K562 (cell line): ENCODE measurements around the gene BMP10. TPM values are rescaled to one million over a fixed set of nuclear protein-coding genes. Genes with fewer than 3 reads are reported as not detected.

Experiments
- CREM ChIP-seq: IDR thresholded peaks from 2 replicates; pipeline ENCODE4 v1.6.1; 2014; ENCODE audit warnings: antibody characterized with exemption, low read depth
- EP300 ChIP-seq: IDR thresholded peaks from 2 replicates; pipeline ENCODE4 v1.6.1; 2012; ENCODE audit warnings: low read length, improper control_type of control experiment
- ERF ChIP-seq: fragments of 450-650 bp; formaldehyde crosslinking; IDR thresholded peaks from 2 replicates; pipeline ENCODE4 v1.4.0; 2020; ENCODE audit warnings: mild to moderate bottlenecking, mixed read lengths
- FOXK1 ChIP-seq: sonication (generic); formaldehyde crosslinking; IDR thresholded peaks from 2 replicates; pipeline ENCODE4 v1.8.0; 2022; ENCODE audit warnings: missing genetic modification reagents, mild to moderate bottlenecking, borderline replicate concordance
- HCFC1 ChIP-seq: IDR thresholded peaks from 2 replicates; pipeline ENCODE4 v1.6.1; 2012; ENCODE audit warnings: low read depth, low read length, improper control_type of control experiment
- HNRNPUL1 ChIP-seq: fragments of 200-400 bp; formaldehyde crosslinking; IDR thresholded peaks from 2 replicates; pipeline ENCODE4 v1.6.1; 2017; ENCODE audit warnings: low read length
- JUNB ChIP-seq: fragments of 450-650 bp; formaldehyde crosslinking; conservative IDR thresholded peaks from 2 replicates; pipeline ENCODE4 v1.4.0; 2020; ENCODE audit warnings: mild to moderate bottlenecking
- MLX ChIP-seq, 2 experiments: fragments of 450-650 bp in 1 of 2; sonication (generic) in 1 of 2; formaldehyde crosslinking; conservative IDR thresholded peaks; 2 replicates each; pipeline versions ENCODE4 v1.4.0 to v1.8.1; 2020 to 2022; ENCODE audit warnings: mild to moderate bottlenecking in 1 of 2, missing genetic modification reagents in 1 of 2
- POLR2AphosphoS2 ChIP-seq: IDR thresholded peaks from 2 replicates; pipeline ENCODE4 v1.6.1; 2012; ENCODE audit warnings: low read length, improper control_type of control experiment
- PTRF ChIP-seq: fragments of 450-650 bp; IDR thresholded peaks from 2 replicates; pipeline ENCODE4 v1.6.1; 2016; ENCODE audit warnings: mild to moderate bottlenecking, missing genetic modification characterization, missing compliant biosample characterization
- RCOR1 ChIP-seq, 2 experiments: IDR thresholded peaks; 2 replicates each; pipeline ENCODE4 v1.6.1; 2012; ENCODE audit warnings: low read depth in 2 of 2, low read length in 2 of 2, borderline replicate concordance in 1 of 2, improper control_type of control experiment in 1 of 2
- RREB1 ChIP-seq: fragments of 250-450 bp; sonication (Bioruptor Pico); IDR thresholded peaks from 2 replicates; pipeline ENCODE4 v1.4.0; 2020
- SREBF1 ChIP-seq: fragments of 150-350 bp; IDR thresholded peaks from 2 replicates; pipeline ENCODE4 v1.6.1; 2014; ENCODE audit warnings: antibody characterized with exemption, low read depth, low read length, borderline replicate concordance
- TFAM ChIP-seq: fragments of 250-450 bp; sonication (Bioruptor Pico); conservative IDR thresholded peaks from 2 replicates; pipeline ENCODE4 v1.5.0; 2021; ENCODE audit warnings: mild to moderate bottlenecking, moderate library complexity
- THAP12 ChIP-seq: fragments of 250-450 bp; sonication (Bioruptor Pico); IDR thresholded peaks from 2 replicates; pipeline ENCODE4 v1.9.0; 2021; ENCODE audit warnings: mild to moderate bottlenecking, inconsistent platforms
- ZNF121 ChIP-seq: sonication (generic); formaldehyde crosslinking; conservative IDR thresholded peaks from 2 replicates; pipeline ENCODE4 v1.8.0; 2022; ENCODE audit warnings: missing genetic modification reagents
- ZNF133 ChIP-seq: fragments of 250-450 bp; sonication (Bioruptor Pico); IDR thresholded peaks from 2 replicates; pipeline ENCODE4 v1.4.0; 2020; ENCODE audit warnings: mild to moderate bottlenecking
- ZNF444 ChIP-seq: fragments of 250-450 bp; sonication (Bioruptor Pico); IDR thresholded peaks from 2 replicates; pipeline ENCODE4 v1.4.0; 2020; ENCODE audit warnings: mild to moderate bottlenecking, moderate library complexity
- polyA plus RNA-seq, 8 experiments: library from polyadenylated mRNA; depleted of rRNA in 4 of 8; stranded (reverse) in 5 of 8; unstranded in 3 of 8; fragments of >200 nt; fragmentation: Nextera tagmentation in 2 of 8; fragmentation: Illumina TruSeq in 1 of 8; extraction: Ambion mirVana in 2 of 8; extraction: Trizol in 1 of 8; gene quantifications; 2 replicates each; pipeline versions ENCODE4 v1.2.1 to v1.2.3, GENCODE V29; 2011 to 2014; ENCODE audit warnings: inconsistent platforms in 1 of 8, missing spikeins in 1 of 8
- total RNA-seq, 7 experiments: library from RNA; depleted of rRNA in 6 of 7; stranded (reverse); fragments of >200 nt in 6 of 7; fragmentation: Illumina TruSeq in 2 of 7; extraction: Trizol in 2 of 7; gene quantifications; 2 replicates each; pipeline versions ENCODE4 v1.2.1 to v1.2.3, GENCODE V29; 2011 to 2021; ENCODE audit warnings: low replicate concordance in 1 of 7
- TF ChIP-seq, protein P1 (sequence below): fragments of 450-650 bp; IDR thresholded peaks from 2 replicates; pipeline ENCODE4 v1.6.1; 2016; ENCODE audit warnings: mild to moderate bottlenecking

BMP10 gene
- total and polyA plus RNA-seq, 9 of the 15 experiments (the other 6 are each of a cell fraction or from before 2014, with no cell fraction given): 0.11 to 0.91 (median 0.43) TPM

GRCh38 chr2:68870215-68870614 lies 982 bp downstream of the BMP10 start (continued):
- TF ChIP-seq RREB1 (CRISPR knock-in tag) (no peak), MLX (CRISPR knock-in tag; conservative IDR thresholded peaks at IDR 0.05) (no peak), POLR2AphosphoS2 (no peak), ZNF121 (CRISPR knock-in tag) (no peak), ZNF444 (no peak), ZNF133 (CRISPR knock-in tag) (no peak), TFAM (CRISPR knock-in tag) (no peak), RCOR1 (IDR thresholded peaks at IDR 0.05; ENCODE audit: borderline replicate concordance in 1 of 2, low read depth in 2 of 2, low read length in 2 of 2) (no peak; a peak in 1 of 4 replicates), HCFC1 (no peak), CREM (no peak), THAP12 (CRISPR knock-in tag) (no peak), EP300 (peak; percentile 51), ERF (CRISPR knock-in tag) (no peak), JUNB (CRISPR knock-in tag) (no peak), FOXK1 (CRISPR knock-in tag) (no peak), SREBF1 (no peak), PTRF (tag) (no peak), HNRNPUL1 (no peak)
- TF ChIP-seq, protein P1, sequence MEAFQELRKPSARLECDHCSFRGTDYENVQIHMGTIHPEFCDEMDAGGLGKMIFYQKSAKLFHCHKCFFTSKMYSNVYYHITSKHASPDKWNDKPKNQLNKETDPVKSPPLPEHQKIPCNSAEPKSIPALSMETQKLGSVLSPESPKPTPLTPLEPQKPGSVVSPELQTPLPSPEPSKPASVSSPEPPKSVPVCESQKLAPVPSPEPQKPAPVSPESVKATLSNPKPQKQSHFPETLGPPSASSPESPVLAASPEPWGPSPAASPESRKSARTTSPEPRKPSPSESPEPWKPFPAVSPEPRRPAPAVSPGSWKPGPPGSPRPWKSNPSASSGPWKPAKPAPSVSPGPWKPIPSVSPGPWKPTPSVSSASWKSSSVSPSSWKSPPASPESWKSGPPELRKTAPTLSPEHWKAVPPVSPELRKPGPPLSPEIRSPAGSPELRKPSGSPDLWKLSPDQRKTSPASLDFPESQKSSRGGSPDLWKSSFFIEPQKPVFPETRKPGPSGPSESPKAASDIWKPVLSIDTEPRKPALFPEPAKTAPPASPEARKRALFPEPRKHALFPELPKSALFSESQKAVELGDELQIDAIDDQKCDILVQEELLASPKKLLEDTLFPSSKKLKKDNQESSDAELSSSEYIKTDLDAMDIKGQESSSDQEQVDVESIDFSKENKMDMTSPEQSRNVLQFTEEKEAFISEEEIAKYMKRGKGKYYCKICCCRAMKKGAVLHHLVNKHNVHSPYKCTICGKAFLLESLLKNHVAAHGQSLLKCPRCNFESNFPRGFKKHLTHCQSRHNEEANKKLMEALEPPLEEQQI: no peak
